HCT116 (cell line): ENCODE data around the gene UBE2L3. TPM values are rescaled to one million over a fixed set of nuclear protein-coding genes. Genes with fewer than 3 reads are reported as not detected.

Source experiments
- ATAC-seq: fragments of 200-7000 bp; cut with Tn5 transposase; 2 replicates; pipeline ENCODE4 v1.9.1; 2020; ENCODE audit warnings: mild to moderate bottlenecking, moderate library complexity
- BruUV-seq: library from RNA; stranded (reverse); fragments of 400-500 nt; replicated peaks from 2 replicates; lab custom pipeline; 2021; lab: Mats Ljungman, UMichigan
- CTCF ChIA-PET: fragments of 300-600 bp; sonication (Branson Sonifier 250); formaldehyde crosslinking; loops from one replicate; lab custom pipeline; 2021; ENCODE audit warnings: antibody characterized with exemption; lab: Charles Lee
- POLR2A ChIA-PET: fragments of 300-600, 350-600 bp; sonication (Branson Sonifier 250); formaldehyde crosslinking; loops from one replicate; lab custom pipeline; 2021; ENCODE audit warnings: antibody characterized with exemption; lab: Charles Lee
- RAD21 ChIA-PET, 2 experiments: fragments of 300-600 bp; sonication (Branson Sonifier 250); formaldehyde crosslinking; loops; one replicate each; lab custom pipeline; 2023; ENCODE audit warnings: low total read pairs in 2 of 2; ENCODE audit not compliant: uncharacterized antibody in 2 of 2, unreplicated experiment in 2 of 2, low non-redundant PET in 1 of 2; lab: Charles Lee
- DNase-seq: peaks from one replicate; pipeline ENCODE4 v3.0.0-alpha.2; 2010; ENCODE audit warnings: low read depth, low spot score
- H2AFZ ChIP-seq: fragments of 200-600 bp; shearing (Covaris generic), sonication (generic); 2 replicates; pipeline ENCODE4 v1.6.1; 2017; ENCODE audit warnings: low read depth, mixed run types, mixed read lengths, antibody characterized with exemption, low read length; ENCODE audit not compliant: poor library complexity, severe bottlenecking
- H3K27ac ChIP-seq: 2 replicates; pipeline ENCODE4 v1.5.1; 2012; ENCODE audit warnings: low read depth, low read length
- H3K27me3 ChIP-seq: fragments of 200-600 bp; sonication (generic); 2 replicates; pipeline ENCODE4 v1.6.1; 2016; ENCODE audit warnings: mixed run types, low read length, mixed read lengths; ENCODE audit not compliant: insufficient read depth
- H3K36me3 ChIP-seq, 2 experiments: fragments of 200-500 bp in 1 of 2; fragments of 200-600 bp in 1 of 2; sonication (Bioruptor generic) in 1 of 2; sonication (generic) in 1 of 2; 2 replicates each; pipeline versions ENCODE4 v1.5.1 to v1.6.1; 2014 to 2016; ENCODE audit warnings: low read length in 2 of 2, inconsistent platforms in 1 of 2, mixed read lengths in 1 of 2, mixed run types in 1 of 2; ENCODE audit not compliant: insufficient read depth in 2 of 2, control insufficient read depth in 1 of 2
- H3K4me1 ChIP-seq, 2 experiments: fragments of 200-600 bp in 1 of 2; sonication (generic) in 1 of 2; 2 replicates each; pipeline versions ENCODE4 v1.5.1 to v1.6.1; 2012 to 2017; ENCODE audit warnings: low read length in 2 of 2, inconsistent platforms in 1 of 2, mild to moderate bottlenecking in 1 of 2, mixed read lengths in 1 of 2, mixed run types in 1 of 2, moderate library complexity in 1 of 2; ENCODE audit not compliant: insufficient read depth in 2 of 2, control insufficient read depth in 1 of 2
- H3K4me2 ChIP-seq: fragments of 200-600 bp; sonication (generic); 2 replicates; pipeline ENCODE4 v1.6.1; 2017; ENCODE audit warnings: mixed run types, low read length, mixed read lengths
- H3K4me3 ChIP-seq, 2 experiments: fragments of 200-600 bp in 1 of 2; sonication (generic) in 1 of 2; replicated peaks in 1 of 2; 2 replicates each; pipeline ENCODE4 v1.5.1; 2011 to 2016; ENCODE audit warnings: low read length in 2 of 2, control low read depth in 1 of 2, low read depth in 1 of 2, mild to moderate bottlenecking in 1 of 2, mixed read lengths in 1 of 2, mixed run types in 1 of 2
- H3K79me2 ChIP-seq: fragments of 200-600 bp; sonication (generic); 2 replicates; pipeline ENCODE4 v1.6.1; 2017; ENCODE audit warnings: mild to moderate bottlenecking, mixed run types, low read length, moderate library complexity, mixed read lengths; ENCODE audit not compliant: insufficient read depth
- H3K9ac ChIP-seq: fragments of 200-600 bp; sonication (generic); 2 replicates; pipeline ENCODE4 v1.6.1; 2016; ENCODE audit warnings: low read length, mixed read lengths
- H3K9me2 ChIP-seq: fragments of 200-600 bp; sonication (generic), shearing (Covaris generic); 2 replicates; pipeline ENCODE4 v1.6.1; 2017; ENCODE audit warnings: mixed run types, mild to moderate bottlenecking, moderate library complexity; ENCODE audit not compliant: insufficient read depth
- H3K9me3 ChIP-seq, 2 experiments: fragments of 200-500 bp in 1 of 2; fragments of 200-600 bp in 1 of 2; sonication (Bioruptor generic) in 1 of 2; sonication (generic) in 1 of 2; 2 replicates each; pipeline ENCODE4 v1.6.1; 2014 to 2017; ENCODE audit warnings: low read length in 2 of 2, mixed read lengths in 2 of 2, inconsistent platforms in 1 of 2, low read depth in 1 of 2, mild to moderate bottlenecking in 1 of 2, mixed run types in 1 of 2, moderate library complexity in 1 of 2; ENCODE audit not compliant: control insufficient read depth in 1 of 2, insufficient read depth in 1 of 2
- H4K20me1 ChIP-seq: fragments of 200-600 bp; sonication (generic), shearing (Covaris generic); 2 replicates; pipeline ENCODE4 v1.6.1; 2017; ENCODE audit warnings: mixed run types, mild to moderate bottlenecking, moderate library complexity; ENCODE audit not compliant: insufficient read depth
- CBX3 ChIP-seq: IDR thresholded peaks from 2 replicates; pipeline ENCODE4 v1.6.1; 2012; ENCODE audit warnings: low read depth
- CEBPB ChIP-seq: IDR thresholded peaks from 2 replicates; pipeline ENCODE4 v1.6.1; 2012; ENCODE audit warnings: low read depth
- EGR1 ChIP-seq: IDR thresholded peaks from 2 replicates; pipeline ENCODE4 v1.6.1; 2012; ENCODE audit warnings: low read depth
- ELF1 ChIP-seq: IDR thresholded peaks from 2 replicates; pipeline ENCODE4 v1.6.1; 2012; ENCODE audit warnings: low read depth, borderline replicate concordance
- FOSL1 ChIP-seq: IDR thresholded peaks from 2 replicates; pipeline ENCODE4 v1.6.1; 2012; ENCODE audit warnings: low read depth
- JUND ChIP-seq: IDR thresholded peaks from 2 replicates; pipeline ENCODE4 v1.6.1; 2012
- MAX ChIP-seq: IDR thresholded peaks from 2 replicates; pipeline ENCODE4 v1.6.1; 2012
- POLR2A ChIP-seq: IDR thresholded peaks from 2 replicates; pipeline ENCODE4 v1.7.0; 2011; ENCODE audit warnings: borderline replicate concordance; ENCODE audit not compliant: insufficient read depth, insufficient read length; ENCODE audit errors: extremely low read depth
- RAD21 ChIP-seq: IDR thresholded peaks from 2 replicates; pipeline ENCODE4 v1.6.1; 2012; ENCODE audit warnings: low read depth, mild to moderate bottlenecking
- SIN3A ChIP-seq: IDR thresholded peaks from 2 replicates; pipeline ENCODE4 v1.6.1; 2012; ENCODE audit warnings: low read depth
- SP1 ChIP-seq: IDR thresholded peaks from 2 replicates; pipeline ENCODE4 v1.6.1; 2012; ENCODE audit warnings: low read depth
- SRF ChIP-seq: IDR thresholded peaks from 2 replicates; pipeline ENCODE4 v1.6.1; 2012; ENCODE audit warnings: low read depth
- ZFX ChIP-seq: fragments of 450-650 bp; IDR thresholded peaks from 2 replicates; pipeline ENCODE4 v1.6.1; 2017
- intact Hi-C: fragments of 100-400 bp; cut with micrococcal nuclease; formaldehyde crosslinking; loops from 2 replicates; pipeline ENCODE4 v1.10.0; 2022
- total RNA-seq: library from RNA; stranded (reverse); gene quantifications from one replicate; pipeline ENCODE4 v1.2.1, GENCODE V29; 2021; ENCODE audit not compliant: unreplicated experiment

The UBE2L3 gene
- total RNA-seq, 1 experiment from 2014 or later, result 55.6 TPM

GRCh38 chr22:21592422-21592821, 24.9 kb downstream of the UBE2L3 start:
- no peak overlapping the region for H3K9ac ChIP-seq
- no peak overlapping the region for H3K4me3 ChIP-seq
- H2AFZ ChIP-seq, result no peak overlapping the region
- H3K9me2 ChIP-seq, result no peaks in the 10 kb centered on the region
- ChIA-PET POLR2A (interaction anchor here (1.0 kb wide), 1 partner anchor 37 kb away, joined by 4 read pairs; no protein-coding TSS in a partner anchor), RAD21 (no interaction called here), CTCF (interaction anchor here (1.5 to 1.8 kb wide), 2 partner anchors 32 to 50 kb away, joined by 3 to 16 read pairs; partner anchors contain the start of gene SDF2L1)
- H3K79me2 ChIP-seq, result peaks cover 100% of the 10 kb centered on the region
- DNase-seq (no peak), ATAC-seq (no peak)
- peaks cover 24% of the 10 kb centered on the region; the same call in 1 of the 2 replicates for H4K20me1 ChIP-seq
- intact Hi-C loops, result no loop called here
- H3K27me3 ChIP-seq, result no peaks in the 10 kb centered on the region
- H3K36me3 ChIP-seq, result peaks cover 11 to 36% of the 10 kb centered on the region in 2 experiments
- BruUV-seq, result no TSS peak
- no peaks in the 10 kb centered on the region for H3K9me3 ChIP-seq
- H3K4me1 ChIP-seq, result no peaks in the 10 kb centered on the region
- H3K27ac ChIP-seq, result no peak overlapping the region
- TF ChIP-seq SP1 (no peak), SRF (no peak), SIN3A (no peak), JUND (no peak), CEBPB (no peak), FOSL1 (no peak), CBX3 (no peak), ELF1 (no peak), ZFX (no peak), RAD21 (no peak), MAX (no peak), POLR2A (no peak), EGR1 (no peak)
- H3K4me2 ChIP-seq, result no peak overlapping the region
